IPS-20b (cell line): ENCODE data around the gene HYOU1.
"Not testable (repeated sequence)": the region's sequence is repeated elsewhere in the genome, so short reads cannot be mapped to it uniquely, and the experiment has no call there.

Source experiments
- H3K27ac ChIP-seq: one replicate; pipeline ENCODE4 v1.5.1; 2013; ENCODE audit warnings: low read length
- H3K27me3 ChIP-seq: 2 replicates; pipeline ENCODE4 v1.6.1; 2013; ENCODE audit warnings: mild to moderate bottlenecking, low read length, inconsistent platforms; ENCODE audit not compliant: insufficient read depth
- H3K36me3 ChIP-seq: 2 replicates; pipeline ENCODE4 v1.6.1; 2013; ENCODE audit warnings: low read depth, mild to moderate bottlenecking, inconsistent platforms, low read length, moderate library complexity; ENCODE audit not compliant: insufficient read depth
- H3K4me1 ChIP-seq: 2 replicates; pipeline ENCODE4 v1.6.1; 2013; ENCODE audit warnings: mild to moderate bottlenecking, control low read depth, inconsistent platforms, low read length, moderate library complexity; ENCODE audit not compliant: insufficient read depth
- H3K4me3 ChIP-seq: 2 replicates; pipeline ENCODE4 v1.5.1; 2013; ENCODE audit warnings: mild to moderate bottlenecking, low read length, inconsistent platforms
- H3K9ac ChIP-seq: 2 replicates; pipeline ENCODE4 v1.6.1; 2013; ENCODE audit warnings: low read depth, mild to moderate bottlenecking, inconsistent platforms, low read length, moderate library complexity
- H3K9me3 ChIP-seq: 2 replicates; pipeline ENCODE4 v1.6.1; 2013; ENCODE audit warnings: mild to moderate bottlenecking, low read depth, low read length, inconsistent platforms; ENCODE audit not compliant: insufficient read depth

HYOU1 gene

DNA sequence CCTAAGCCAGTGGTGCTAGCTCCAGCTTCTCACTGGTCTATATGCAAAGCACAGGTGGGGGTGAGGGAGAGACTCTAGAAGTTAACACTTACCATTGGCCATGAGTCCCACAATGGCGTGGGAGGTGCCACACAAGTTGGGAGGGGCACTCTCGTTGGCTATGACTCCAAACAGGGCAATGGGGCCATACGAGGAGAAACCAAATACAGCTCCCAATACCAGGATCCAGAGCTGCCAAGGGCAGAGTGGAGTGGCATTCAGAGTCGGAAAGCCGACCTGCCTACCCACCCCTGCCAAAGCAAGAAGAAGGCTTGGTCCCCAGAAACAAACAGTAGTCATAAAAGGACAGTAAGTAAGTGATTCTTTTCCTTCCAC, 31.9 kb downstream of the HYOU1 start:
- Histone ChIP-seq H3K9ac (no peak overlapping the region), H3K4me1 (peaks cover 11% of the 10 kb centered on the region)

DNA sequence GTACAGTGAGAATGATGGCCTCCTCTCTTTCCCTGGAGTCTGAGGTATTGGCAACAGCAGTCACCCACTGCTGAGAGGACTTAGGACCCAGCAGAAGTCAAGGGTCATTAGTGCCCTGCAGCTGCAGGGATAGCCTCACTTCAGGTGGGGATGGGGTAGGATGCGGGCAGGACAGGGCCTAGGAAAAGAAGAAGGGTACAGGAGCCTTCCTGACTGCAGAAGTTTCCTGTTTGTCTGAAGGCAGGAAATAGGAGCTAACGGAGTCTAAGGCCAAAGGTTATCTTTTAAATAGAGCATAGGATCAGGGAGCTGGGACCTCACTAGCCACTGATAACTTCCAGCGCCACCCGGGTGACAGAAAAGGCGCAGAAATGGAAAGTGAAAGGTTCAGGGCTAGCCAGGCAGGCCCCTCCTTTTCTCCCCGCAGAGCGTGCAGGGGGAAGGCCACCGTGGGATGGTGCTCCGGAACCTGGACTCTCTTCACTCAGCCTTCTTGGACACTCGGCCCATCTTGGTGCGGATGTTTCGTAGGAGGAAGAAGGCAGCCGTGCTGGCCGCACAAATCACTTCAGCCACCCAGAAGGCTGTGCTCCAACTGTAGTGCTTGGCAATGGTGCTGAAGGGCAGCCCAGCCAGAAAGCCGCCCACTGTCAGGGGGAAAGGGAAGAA, 32.4 kb downstream of the HYOU1 start:
- Histone ChIP-seq H3K27ac (no peak overlapping the region), H3K9ac (no peak overlapping the region), H3K4me1 (peaks cover 12% of the 10 kb centered on the region), H3K4me3 (no peak overlapping the region), H3K36me3 (peaks cover 87% of the 10 kb centered on the region), H3K27me3 (no peaks in the 10 kb centered on the region), H3K9me3 (no peaks in the 10 kb centered on the region)

More for the DNA sequence above, 31.9 kb downstream of the HYOU1 start:
- Histone ChIP-seq H3K27ac (no peak overlapping the region), H3K4me3 (no peak overlapping the region), H3K36me3 (peaks cover 84% of the 10 kb centered on the region), H3K9me3 (no peaks in the 10 kb centered on the region), H3K27me3 (no peaks in the 10 kb centered on the region)

DNA sequence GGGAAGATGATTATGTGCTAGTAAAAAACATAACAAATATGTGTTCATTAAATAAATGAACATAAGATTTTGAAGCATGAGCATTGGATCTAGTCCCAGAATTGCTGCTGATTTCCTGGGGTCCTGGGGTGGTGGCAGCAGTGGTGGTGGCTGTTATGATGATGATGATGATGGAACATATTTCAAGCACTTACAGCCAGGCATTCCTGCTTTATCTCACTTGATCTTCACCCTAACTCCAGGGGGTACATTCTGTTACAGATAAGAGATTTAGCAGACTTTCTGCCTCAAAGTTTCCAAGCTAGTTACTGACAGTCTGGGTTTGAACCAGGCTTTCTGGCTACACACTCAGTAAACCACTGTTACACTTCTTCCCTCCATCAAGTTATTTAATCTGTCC, 33.3 kb downstream of the HYOU1 start:
- H3K4me1 ChIP-seq = peaks cover 5% of the 10 kb centered on the region; the same call in 1 of the 2 replicates
- H3K36me3 ChIP-seq = peaks cover 83% of the 10 kb centered on the region
- no peak overlapping the region for H3K9ac ChIP-seq
- no peaks in the 10 kb centered on the region for H3K9me3 ChIP-seq
- H3K27ac ChIP-seq = no peak overlapping the region
- no peaks in the 10 kb centered on the region for H3K27me3 ChIP-seq
- H3K4me3 ChIP-seq = no peak overlapping the region

DNA sequence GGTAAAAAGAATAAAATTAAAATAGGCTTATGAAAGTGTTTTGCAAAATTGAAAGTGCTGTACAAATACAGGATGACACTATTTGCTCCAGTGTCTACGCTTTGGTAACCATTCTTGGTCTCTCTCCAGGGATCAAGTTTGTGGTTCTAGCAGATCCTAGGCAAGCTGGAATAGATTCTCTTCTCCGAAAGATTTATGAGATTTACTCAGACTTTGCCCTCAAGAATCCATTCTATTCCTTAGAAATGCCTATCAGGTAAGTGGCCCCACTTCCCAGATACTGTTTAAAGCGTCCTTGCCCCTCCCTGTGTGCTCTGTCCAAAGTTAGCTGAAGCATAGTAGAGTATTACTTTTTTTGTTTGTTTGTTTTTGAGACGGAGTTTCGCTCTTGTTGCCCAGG, 35.4 kb downstream of the HYOU1 start:
- Histone ChIP-seq H3K4me1 (peaks cover 7% of the 10 kb centered on the region), H3K9ac (no peak overlapping the region), H3K27me3 (no peaks in the 10 kb centered on the region), H3K36me3 (peaks cover 76% of the 10 kb centered on the region), H3K4me3 (no peak overlapping the region), H3K9me3 (no peaks in the 10 kb centered on the region), H3K27ac (no peak overlapping the region)

DNA sequence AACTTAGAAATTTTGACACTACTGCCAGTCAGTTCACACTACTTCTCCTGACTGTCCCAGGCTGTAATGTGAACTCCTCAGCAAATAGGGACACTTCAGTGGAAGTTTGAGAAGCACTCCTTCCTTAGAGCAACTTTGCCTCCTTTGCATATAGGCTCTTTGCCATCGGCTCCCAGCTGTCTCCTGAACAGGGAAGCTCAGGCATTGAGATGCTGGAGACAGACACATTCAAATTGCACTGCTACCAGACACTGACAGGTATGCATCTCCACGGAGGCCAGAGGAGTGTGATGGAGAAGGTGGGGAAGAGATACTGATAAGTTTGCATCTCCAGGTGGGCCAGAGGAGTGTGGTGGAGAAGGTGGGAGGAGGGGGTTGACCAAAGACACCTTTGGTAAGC, 37.0 kb downstream of the HYOU1 start:
- H3K27me3 ChIP-seq = no peaks in the 10 kb centered on the region
- no peaks in the 10 kb centered on the region for H3K9me3 ChIP-seq
- peak overlapping the region; percentile 85 for H3K4me3 ChIP-seq
- peaks cover 10% of the 10 kb centered on the region for H3K4me1 ChIP-seq
- H3K27ac ChIP-seq = no peak overlapping the region
- H3K36me3 ChIP-seq = peaks cover 77% of the 10 kb centered on the region
- peak overlapping the region; percentile 99; the same call in 1 of the 2 replicates for H3K9ac ChIP-seq

DNA sequence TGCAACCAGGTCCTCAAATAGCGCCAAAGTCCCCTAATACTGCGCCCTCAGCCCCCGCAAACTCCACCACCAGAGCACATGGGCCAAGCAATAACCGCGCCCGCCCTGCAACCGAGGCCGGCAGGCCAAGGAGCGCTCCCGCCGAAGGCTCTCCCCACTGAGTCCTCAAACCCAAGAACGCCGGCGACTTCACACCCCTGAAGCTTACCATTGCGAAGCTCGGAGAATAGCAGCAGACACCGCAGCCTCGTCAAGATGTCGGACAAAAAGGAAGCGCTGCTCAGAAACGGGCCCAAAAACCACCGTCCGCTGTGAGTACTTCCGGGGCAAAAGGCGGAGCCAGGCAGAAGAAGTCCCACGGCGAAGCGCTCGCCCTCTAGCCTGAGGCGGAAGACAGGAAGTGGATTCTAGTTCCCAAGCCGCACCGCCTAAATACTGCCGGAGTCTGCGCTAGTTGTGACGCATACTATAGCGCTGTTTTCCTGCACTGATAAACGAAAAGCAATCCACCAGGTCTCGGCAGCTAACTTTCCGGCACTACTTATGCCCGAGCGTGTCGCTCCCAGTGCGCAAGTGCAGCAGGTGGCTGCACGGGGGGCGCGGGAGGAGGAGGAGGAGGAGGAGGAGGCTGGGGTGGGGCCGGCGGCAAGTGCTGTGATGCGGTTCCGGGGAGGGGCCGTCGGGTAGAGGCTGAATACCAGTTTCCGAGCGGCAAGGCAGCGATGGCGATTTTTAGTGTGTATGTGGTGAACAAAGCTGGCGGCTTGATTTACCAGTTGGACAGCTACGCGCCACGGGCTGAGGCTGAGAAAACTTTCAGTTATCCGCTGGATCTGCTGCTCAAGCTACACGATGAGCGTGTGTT, 38.7 kb downstream of the HYOU1 start, which contains the start of the genes RPS25 and TRAPPC4:
Gene RPS25, minus strand, starts transcription at position 270 of the 865 bp plus-strand sequence. Its CDS starts 59 bp downstream, at position 211.
Gene TRAPPC4, plus strand, starts transcription at position 693 of the 865 bp plus-strand sequence. Its CDS starts 30 bp downstream, at position 723.
- H3K9me3 ChIP-seq = no peaks in the 10 kb centered on the region
- peak within 1 kb of the TSS; percentile 96 for H3K27ac ChIP-seq
- H3K4me3 ChIP-seq = peak within 1 kb of the TSS; percentile 85
- H3K27me3 ChIP-seq = no peaks in the 10 kb centered on the region
- peak within 1 kb of the TSS; percentile 99 for H3K9ac ChIP-seq
- H3K4me1 ChIP-seq = peaks cover 10% of the 10 kb centered on the region
- peaks cover 75% of the 10 kb centered on the region for H3K36me3 ChIP-seq

DNA sequence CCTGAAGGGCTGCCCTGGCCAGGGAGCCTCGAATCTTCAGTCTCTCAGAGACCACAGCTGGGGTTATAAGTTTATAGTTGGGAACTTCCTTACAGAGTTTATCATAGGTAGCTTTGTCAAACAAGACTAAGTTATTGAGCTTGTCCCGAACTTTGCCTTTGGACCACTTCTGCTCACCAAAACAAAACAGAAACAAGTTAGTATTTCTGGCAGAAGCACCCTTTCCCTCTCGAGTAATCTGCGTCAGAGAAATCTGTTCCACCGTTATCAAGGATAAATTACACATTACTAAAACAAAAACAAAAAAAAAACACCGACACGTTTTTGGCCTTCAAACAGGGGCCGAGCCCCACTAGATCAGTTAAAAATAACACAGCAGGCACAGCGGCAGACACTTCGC, 39.6 kb downstream of the HYOU1 start:
- H3K4me1 ChIP-seq, H3K9me3 ChIP-seq, H3K27me3 ChIP-seq: not testable (repeated sequence)
- H3K9ac ChIP-seq = peak overlapping the region; percentile 99
- peak overlapping the region; percentile 96 for H3K27ac ChIP-seq
- peak overlapping the region; percentile 85 for H3K4me3 ChIP-seq
- peaks cover 73% of the 10 kb centered on the region for H3K36me3 ChIP-seq

DNA sequence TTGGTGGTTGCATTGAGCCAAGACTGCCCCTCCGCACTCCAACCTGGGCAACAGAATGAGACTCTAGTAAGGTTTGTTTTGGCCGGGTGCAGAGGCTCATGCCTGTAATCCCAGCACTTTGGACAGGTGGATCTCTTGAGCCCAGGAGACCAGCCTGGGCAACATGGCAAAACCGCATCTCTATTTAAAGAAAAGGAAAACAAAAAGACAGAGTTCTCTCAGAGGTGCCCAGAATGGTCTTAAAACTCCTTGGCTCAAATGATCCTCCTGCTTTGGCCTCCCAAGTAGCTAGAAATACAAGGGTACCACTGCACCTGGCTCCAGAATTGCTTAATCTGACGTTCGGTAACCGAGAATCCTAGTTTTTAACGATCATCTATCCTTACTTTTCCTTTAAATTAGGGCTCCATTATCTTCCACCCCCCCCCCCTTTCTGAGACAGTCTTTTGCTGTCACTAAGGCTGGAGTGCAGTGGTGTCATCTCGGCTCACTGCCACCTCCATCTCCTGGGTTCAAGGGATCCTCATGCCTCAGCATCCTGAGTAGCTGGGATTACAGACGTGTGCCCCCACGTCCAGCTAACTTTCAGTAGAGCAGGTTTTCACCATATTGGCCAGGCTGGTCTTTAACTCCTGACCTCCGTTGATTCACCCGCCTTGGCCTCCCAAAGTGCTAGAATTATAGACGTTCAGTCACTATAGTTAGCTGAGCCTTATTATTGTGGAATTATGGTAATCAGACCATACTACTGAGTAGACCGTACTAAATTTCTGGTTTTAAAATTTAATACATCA, 40.6 kb downstream of the HYOU1 start:
- Histone ChIP-seq H3K27me3 (no peaks in the 10 kb centered on the region), H3K4me1 (peaks cover 10% of the 10 kb centered on the region), H3K9me3 (no peaks in the 10 kb centered on the region), H3K4me3 (peak overlapping the region; percentile 85), H3K9ac (peak overlapping the region; percentile 99; the same call in 1 of the 2 replicates), H3K27ac (no peak overlapping the region), H3K36me3 (peaks cover 73% of the 10 kb centered on the region)

DNA sequence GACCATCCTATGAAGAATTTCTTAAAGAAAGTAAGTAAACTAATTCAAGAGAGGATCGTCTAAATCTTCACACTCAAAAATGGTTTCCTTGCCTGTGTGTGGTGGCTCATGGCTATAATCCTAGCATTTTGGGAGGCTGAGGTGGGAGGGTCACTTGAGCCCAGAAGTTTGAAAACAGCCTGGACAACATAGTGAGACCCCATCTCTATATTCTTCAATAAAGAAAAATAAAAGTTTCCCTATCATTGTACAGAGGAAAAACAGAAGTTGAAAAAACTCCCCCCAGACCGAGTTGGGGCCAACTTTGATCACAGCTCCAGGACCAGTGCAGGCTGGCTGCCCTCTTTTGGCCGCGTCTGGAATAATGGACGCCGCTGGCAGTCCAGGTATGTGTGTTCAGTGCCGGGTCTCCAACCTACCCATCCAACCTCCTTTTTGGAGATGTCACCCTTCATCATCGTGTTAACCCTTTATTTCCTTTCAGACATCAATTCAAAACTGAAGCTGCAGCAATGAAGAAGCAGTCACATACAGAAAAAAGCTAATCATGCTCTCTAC, 41.9 kb downstream of the HYOU1 start:
- H3K9ac ChIP-seq = no peak overlapping the region
- H3K9me3 ChIP-seq = no peaks in the 10 kb centered on the region
- peaks cover 10% of the 10 kb centered on the region for H3K4me1 ChIP-seq
- no peak overlapping the region for H3K27ac ChIP-seq
- peaks cover 77% of the 10 kb centered on the region for H3K36me3 ChIP-seq
- H3K4me3 ChIP-seq = no peak overlapping the region
- no peaks in the 10 kb centered on the region for H3K27me3 ChIP-seq

DNA sequence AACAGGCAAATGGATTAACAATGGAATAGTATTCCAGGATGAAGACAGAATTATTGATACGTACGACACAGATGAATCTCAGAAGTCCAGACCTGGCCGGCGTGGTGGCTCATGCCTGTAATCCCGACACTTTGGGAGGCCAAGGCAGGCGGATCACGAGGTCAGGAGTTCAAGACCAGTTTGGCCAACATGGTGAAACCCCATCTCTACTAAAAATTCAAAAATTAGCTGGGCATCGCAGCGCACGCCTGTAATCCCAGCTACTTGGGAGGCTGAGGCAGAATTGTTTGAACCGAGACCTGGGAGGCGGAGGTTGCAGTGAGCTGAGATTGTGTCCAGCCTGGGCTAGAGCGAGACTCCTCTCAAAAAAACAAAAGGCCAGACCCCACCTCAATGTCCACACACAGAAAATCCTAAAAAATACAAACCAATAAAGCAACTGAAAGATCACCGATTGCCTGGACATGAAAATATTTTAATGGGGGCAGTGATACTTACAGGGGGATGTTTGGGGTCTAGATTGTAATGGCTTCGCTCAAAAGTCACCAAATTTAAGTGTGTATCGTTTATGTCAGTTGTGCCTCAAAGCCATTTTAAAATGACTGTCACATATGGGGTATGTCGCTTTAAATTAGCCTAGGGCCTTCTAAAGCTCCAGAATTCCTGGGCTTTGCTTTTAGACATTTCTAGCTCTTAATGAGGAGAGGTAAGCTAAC, 42.6 kb downstream of the HYOU1 start:
- H3K4me3 ChIP-seq = no peak overlapping the region
- H3K9ac ChIP-seq = no peak overlapping the region
- peaks cover 5% of the 10 kb centered on the region; the same call in 1 of the 2 replicates for H3K4me1 ChIP-seq
- no peaks in the 10 kb centered on the region for H3K9me3 ChIP-seq
- peaks cover 81% of the 10 kb centered on the region for H3K36me3 ChIP-seq
- H3K27ac ChIP-seq = no peak overlapping the region
- H3K27me3 ChIP-seq = no peaks in the 10 kb centered on the region
